Measurements from ENCODE around the gene PEX6.

The PEX6 gene

DNA sequence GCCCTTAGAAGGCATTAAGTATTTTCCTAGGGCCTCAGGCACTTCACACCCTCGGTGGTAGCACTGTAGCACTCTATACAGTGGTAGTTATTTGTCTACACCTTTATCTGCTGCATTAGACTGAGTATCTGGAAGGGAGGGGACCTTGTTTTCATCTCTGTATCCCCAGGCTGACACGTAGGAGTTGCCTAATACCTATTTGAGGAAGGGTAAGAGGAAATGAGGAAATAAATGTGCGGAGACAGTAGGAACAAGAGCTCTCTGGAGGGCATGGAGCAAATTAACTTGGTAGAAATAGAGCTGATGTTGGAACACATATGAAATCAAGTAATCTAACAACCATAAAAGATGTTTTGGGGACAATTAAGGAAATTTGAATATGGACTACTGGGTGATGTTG lies 45.8 kb downstream of the PEX6 start:
- DNase-seq (ENCODE audit: low spot score) = no peak

DNA sequence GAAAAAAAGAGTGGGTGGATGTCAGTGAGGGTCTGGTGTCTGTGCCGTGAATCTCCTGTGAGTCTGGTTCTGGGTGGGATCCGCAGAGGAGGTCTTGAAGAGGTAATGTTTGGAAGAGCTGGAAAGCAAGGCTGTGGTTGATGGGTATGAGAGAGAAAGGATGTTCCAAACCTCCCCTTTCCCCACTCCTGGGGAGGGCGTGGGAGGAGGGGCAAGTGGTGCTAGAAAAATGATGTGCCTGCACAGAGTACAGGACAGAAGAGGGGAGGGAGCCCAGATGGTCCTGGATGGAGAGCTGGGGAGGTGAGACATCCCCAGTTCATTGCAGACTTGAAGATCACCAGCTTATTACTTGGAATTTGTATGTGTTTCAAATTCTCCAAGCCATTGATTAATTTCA lies 46.6 kb downstream of the PEX6 start:
- DNase-seq (ENCODE audit: low spot score) = no peak

DNA sequence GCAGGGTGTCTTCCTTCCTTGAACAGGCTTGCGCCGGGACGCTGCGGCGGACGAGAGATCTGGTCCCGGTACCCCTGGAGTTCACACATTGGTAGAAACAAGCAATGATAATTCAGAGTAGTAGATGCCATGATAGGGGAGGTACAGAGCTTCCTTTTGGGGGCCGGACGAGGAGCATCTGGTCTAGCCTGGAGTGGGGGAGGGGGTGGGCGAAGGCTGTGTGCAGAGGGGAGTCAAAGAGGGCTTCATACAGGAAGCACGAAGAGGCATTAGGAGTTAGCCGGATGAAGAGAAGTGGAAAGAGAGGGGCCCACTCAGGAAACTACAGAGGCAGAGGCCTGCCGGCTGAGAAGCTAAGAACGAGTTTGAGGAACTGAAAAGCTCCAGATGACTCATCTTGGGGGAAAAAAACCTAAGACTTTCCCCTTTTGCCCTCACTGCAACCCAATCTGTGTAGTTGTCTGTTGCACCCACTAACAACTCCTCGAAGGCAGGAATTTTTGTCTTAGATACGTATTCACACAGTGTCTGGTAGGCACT lies 49.1 kb downstream of the PEX6 start:
- DNase-seq (ENCODE audit: low spot score) = peak; percentile 70

DNA sequence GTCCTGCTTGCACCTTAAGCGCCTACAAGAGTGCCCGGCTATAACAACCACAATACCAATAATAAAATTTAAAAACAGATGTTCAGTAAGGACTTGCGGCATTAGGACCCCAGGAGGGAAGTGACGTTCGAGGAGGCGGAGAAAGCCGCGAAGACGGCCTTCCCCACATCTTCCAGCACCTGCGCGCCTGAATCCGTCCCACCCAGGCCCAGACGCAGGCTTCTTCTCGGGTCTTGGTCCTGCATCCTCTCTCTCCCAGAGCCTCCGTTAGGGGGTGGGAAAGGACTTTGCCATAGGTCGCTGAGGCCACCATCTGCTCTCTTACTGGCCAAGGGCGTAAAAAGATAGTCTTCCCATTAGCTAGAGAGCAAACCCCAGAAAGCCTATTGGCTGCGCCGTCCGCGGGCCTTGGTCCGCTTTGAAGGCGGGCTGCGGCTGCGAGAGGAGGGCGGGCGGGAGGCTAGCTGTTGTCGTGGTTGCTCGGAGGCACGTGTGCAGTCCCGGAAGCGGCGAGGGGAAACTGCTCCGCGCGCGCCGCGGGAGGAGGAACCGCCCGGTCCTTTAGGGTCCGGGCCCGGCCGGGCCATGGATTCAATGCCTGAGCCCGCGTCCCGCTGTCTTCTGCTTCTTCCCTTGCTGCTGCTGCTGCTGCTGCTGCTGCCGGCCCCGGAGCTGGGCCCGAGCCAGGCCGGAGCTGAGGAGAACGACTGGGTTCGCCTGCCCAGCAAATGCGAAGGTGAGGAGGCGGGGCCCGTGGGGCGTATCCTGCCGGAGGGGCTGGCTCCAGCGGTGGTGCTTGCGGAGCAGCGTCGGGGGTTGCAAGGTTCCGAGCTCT lies 49.8 kb downstream of the PEX6 start, which contains the start of gene CNPY3:
Gene CNPY3, plus strand, starts transcription at position 495 of the 835 bp plus-strand sequence. Its CDS starts 91 bp downstream, at position 586.
- DNase-seq (ENCODE audit: low spot score) = peak; percentile 99

DNA sequence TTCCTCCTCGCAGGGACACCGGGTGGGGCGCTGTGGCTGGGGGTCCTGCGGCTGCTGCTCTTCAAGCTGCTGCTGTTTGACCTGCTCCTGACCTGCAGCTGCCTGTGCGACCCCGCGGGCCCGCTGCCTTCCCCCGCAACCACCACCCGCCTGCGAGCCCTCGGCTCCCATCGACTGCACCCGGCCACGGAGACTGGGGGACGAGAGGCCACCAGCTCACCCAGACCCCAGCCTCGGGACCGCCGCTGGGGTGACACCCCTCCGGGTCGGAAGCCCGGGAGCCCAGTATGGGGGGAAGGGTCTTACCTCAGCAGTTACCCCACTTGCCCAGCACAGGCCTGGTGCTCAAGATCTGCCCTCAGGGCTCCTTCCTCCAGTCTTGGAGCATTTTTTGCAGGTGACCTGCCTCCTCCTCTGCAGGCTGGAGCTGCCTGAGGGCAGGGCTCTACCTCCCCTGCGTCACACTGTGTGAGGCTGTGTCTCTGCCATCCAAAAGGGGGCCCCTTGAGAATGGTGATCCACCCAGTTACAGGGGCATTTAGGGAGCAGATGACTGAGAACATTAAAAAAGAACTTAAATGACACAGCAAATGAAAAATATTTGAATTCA lies 53.6 kb downstream of the PEX6 start:
- no peak for DNase-seq (ENCODE audit: low spot score)

DNA sequence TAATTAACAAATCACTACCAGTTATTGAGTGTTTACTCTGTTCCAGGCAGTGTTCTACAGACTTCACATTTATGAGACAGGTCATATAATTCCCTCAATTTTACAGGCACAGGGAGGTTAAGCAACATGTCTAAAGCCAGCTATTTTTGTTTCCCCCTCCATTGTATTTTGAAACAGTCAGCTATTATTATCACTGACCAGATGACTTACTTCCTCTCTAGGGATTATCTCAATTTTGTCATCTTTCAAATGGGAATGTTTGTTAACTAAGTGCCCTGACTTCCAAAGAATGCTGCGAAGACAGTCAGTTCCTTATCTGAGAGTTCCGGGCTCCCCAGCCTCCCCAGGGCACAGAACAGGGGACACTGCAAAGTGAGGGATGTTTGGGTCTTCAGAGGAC lies 55.3 kb downstream of the PEX6 start:
- DNase-seq (ENCODE audit: low spot score) = no peak

DNA sequence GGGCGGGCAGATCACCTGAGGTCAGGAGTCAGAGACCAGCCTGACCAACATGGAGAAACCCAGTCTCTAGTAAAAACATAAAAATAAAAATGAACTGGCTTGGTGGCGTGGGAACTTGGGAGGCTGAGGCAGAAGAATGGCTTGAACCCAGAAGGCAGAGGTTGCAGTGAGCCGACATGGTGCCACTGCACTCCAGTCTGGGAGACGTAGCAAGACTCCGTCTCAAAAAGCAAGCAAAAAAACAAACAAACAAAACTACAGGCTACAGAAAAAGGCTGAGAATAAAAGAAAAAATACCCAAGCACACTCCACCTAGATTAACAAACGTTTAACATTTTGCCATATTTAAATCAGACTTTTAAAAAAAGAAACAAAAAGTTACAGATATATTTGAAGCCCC lies 57.2 kb downstream of the PEX6 start:
- no peak for DNase-seq (ENCODE audit: low spot score)

DNA sequence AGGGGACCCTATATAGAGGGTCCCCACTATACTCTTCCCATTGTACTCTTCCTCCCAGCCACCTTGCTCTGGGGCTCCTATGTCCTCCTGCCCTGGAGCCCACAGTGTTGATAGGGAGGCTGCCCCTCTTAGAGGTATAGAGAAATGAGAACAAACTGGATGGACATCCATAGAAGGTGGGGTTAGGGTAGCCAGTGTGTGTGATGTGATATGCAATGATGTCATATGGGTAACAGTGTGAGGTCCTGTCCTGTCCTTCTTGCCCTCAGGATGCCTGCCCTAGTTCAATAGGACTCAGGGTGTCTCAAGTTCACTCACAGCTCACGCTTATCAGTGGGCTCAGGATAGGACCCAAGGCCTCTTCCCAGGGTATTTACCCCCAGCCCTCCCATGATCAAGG lies 62.7 kb downstream of the PEX6 start:
- no peak for DNase-seq (ENCODE audit: low spot score)

DNA sequence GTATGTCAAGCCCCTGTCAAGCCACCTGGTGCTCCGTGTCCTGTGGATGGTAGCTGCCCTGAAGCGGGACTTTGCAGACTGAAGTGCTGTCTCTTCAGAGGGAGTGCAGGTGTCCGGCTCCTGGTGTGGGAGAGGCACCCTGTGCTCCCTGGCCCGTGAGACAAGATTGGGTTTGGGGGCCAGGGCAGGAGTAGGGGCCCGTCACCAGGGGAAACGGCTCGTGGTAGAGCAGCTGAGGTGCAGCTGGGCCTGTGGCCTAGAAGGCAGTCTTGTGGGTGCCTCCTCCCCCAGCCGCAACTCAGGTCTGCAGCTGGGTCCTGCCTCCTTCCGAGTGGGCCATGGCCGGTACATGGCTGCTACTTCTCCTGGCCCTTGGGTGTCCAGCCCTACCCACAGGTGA lies 63.2 kb downstream of the PEX6 start, which contains the start of gene PTCRA:
Gene PTCRA, plus strand, starts transcription at position 322 of the 400 bp plus-strand sequence. Its CDS starts 17 bp downstream, at position 339.
- no peak for DNase-seq (ENCODE audit: low spot score)

DNA sequence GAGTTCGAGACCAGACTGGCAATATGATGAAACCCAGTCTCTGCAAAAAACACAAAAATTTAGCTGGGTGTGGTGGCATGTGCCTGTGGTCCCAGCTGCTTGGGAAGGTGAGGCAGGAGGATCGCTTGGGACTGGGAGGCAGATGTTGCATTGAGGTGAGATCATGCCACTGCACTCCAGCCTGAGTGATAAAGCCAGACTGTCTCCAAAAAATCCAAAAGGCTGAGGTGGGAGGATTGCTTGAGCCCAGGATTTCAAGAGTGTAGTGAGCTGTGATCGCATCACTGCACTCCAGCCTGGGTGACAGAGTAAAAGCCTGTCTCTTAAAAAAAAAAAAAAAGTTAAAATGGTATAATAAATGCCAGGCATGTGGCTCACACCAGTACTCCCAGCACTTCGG lies 64.4 kb downstream of the PEX6 start:
- DNase-seq (ENCODE audit: low spot score) = peak; percentile 26
